ENCODE measurements around the gene RFNG.

GRCh38 chr17:82015311-82015971 lies 36.2 kb downstream of the RFNG start:
- TF ChIP-seq ZNF274 (IDR thresholded peaks at IDR 0.05; ENCODE audit: low read depth, low read length) (no peak), SUZ12 (IDR thresholded peaks at IDR 0.05; ENCODE audit: extremely low read depth, insufficient read depth, insufficient read length) (no peak), YY1 (IDR thresholded peaks at IDR 0.05; ENCODE audit: insufficient read depth, insufficient read length) (no peak)
